ENCODE results near the gene GPR171.

GPR171 gene

GRCh38 chr3:151156618-151157216, 46.3 kb downstream of the GPR171 start:
- Mint-ChIP-seq H3K4me1 (ENCODE audit: low read depth in 2 of 2) (no peaks in the 10 kb centered on the region), H3K4me3 (no peak overlapping the region)

DNA sequence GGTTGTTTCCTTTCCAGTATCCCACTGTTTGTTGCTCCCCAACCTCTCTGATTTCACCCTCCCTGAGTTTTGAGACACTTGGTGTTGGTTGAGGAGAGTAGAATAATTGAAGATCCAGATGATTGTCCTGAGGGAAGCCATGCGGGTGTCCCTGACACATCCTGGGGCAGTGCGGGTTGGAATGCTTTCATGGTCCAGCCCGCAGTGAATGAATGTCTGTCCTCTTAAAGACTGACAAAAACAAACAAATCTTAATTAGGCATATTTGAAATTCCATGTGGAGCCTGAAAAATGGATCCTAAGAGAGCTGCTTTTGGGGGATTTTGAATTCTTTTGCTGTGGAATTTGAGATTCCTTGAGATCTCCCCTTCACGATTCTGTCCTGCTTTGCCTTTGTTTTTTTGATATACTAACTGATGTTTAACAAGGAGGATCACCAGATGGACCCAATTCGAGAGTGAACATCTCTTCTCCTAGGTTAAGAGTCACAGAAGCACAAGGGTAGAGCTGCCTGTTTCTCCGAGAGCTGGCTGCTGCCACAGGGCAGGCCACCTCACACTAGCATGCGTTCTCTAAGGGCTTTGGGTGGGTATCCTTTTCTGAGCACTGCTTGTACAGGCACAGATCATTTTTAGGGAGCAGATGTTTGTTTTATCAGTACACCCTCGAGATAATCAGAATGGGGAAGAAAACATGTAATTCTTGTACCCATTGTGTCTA, 47.4 kb downstream of the GPR171 start:
- no peak overlapping the region for H3K27ac Mint-ChIP-seq
- H3K36me3 Mint-ChIP-seq (ENCODE audit: insufficient read depth), result no peaks in the 10 kb centered on the region
- H3K27me3 Mint-ChIP-seq, result peaks cover 15 to 23% of the 10 kb centered on the region in 2 donors
- DNase-seq (no peak), ATAC-seq (replicated peaks) (no peak)
- no peaks in the 10 kb centered on the region for H3K4me1 Mint-ChIP-seq (ENCODE audit: low read depth in 2 of 2)
- no peaks in the 10 kb centered on the region for H3K9me3 Mint-ChIP-seq
- H3K4me3 Mint-ChIP-seq, result no peak overlapping the region

More at GRCh38 chr3:151156618-151157216, 46.3 kb downstream of the GPR171 start:
- Mint-ChIP-seq H3K27me3 (peaks cover 22 to 34% of the 10 kb centered on the region in 2 donors), H3K27ac (no peak overlapping the region), H3K36me3 (ENCODE audit: insufficient read depth) (no peaks in the 10 kb centered on the region), H3K9me3 (no peaks in the 10 kb centered on the region)
- ATAC-seq (replicated peaks) (peak; percentile 80), DNase-seq (peak; percentile 36 to 47 (median 43))

DNA sequence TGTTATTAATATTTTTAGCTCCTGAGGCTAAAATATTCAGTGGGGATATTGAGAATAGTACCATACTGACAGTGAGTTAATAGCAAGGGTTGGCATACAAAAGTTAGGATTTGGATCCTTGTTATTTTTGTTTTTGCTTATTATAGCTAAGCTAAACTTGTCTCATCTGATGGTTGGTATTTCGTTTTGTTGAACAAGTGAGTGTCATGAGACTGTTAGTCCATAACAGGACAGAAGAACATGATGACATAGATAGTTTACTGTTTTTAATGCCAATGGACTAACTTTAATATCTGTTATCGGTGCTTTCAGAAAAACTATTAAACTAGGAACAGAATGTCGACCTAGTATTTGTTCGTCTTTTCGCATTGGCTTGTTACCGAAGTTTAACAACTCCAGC, 48.5 kb downstream of the GPR171 start:
- H3K36me3 Mint-ChIP-seq (ENCODE audit: insufficient read depth), result no peaks in the 10 kb centered on the region
- H3K4me1 Mint-ChIP-seq (ENCODE audit: low read depth in 2 of 2), result no peaks in the 10 kb centered on the region
- H3K27ac Mint-ChIP-seq, result no peak overlapping the region
- no peak for ATAC-seq (replicated peaks)
- H3K27me3 Mint-ChIP-seq, result peaks cover 12 to 20% of the 10 kb centered on the region in 2 donors
- no peaks in the 10 kb centered on the region for H3K9me3 Mint-ChIP-seq
- no peak for DNase-seq
- no peak overlapping the region for H3K4me3 Mint-ChIP-seq

DNA sequence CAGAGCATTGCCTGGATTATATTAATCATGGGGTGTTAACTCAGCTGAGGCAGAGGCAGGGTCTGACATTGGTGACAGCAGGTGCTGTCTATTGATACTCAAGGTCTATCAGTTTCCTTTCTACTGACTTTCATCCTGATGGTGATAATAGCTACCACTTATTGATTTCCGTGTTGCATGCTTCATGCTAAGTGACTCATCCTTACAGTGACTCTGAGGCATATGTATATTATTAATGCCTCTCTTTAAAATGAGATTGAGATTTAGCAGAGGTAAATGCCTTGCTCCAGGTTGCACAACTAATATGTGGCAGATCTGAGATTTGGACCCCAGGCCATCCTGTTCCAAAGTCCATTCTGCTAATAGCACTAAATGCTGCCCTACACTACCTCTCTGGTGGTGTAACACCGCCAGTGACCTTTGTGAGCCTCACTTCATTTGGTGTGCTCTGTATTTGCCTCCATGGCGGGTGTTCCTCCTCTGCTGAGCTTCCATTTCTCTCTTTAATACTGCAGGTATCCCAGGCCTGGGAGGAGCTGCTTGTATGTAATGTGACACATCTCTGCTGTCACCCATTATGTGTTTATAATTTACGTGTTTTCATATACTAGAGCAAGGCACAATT, 50.4 kb downstream of the GPR171 start:
- ATAC-seq (replicated peaks) (no peak), DNase-seq (no peak)
- Mint-ChIP-seq H3K27me3 (peaks cover 12 to 15% of the 10 kb centered on the region in 2 donors), H3K4me1 (ENCODE audit: low read depth in 2 of 2) (no peaks in the 10 kb centered on the region), H3K36me3 (ENCODE audit: insufficient read depth) (no peaks in the 10 kb centered on the region), H3K4me3 (no peak overlapping the region), H3K27ac (no peak overlapping the region), H3K9me3 (no peaks in the 10 kb centered on the region)
